Measurements from ENCODE around the gene CIDEC. TPM values are rescaled to one million over a fixed set of nuclear protein-coding genes. Genes with fewer than 3 reads are reported as not detected.
"Not testable (repeated sequence)": the region's sequence is repeated elsewhere in the genome, so short reads cannot be mapped to it uniquely, and the experiment has no call there.

CIDEC gene
- total RNA-seq, 1 experiment from 2014 or later = not detected

DNA sequence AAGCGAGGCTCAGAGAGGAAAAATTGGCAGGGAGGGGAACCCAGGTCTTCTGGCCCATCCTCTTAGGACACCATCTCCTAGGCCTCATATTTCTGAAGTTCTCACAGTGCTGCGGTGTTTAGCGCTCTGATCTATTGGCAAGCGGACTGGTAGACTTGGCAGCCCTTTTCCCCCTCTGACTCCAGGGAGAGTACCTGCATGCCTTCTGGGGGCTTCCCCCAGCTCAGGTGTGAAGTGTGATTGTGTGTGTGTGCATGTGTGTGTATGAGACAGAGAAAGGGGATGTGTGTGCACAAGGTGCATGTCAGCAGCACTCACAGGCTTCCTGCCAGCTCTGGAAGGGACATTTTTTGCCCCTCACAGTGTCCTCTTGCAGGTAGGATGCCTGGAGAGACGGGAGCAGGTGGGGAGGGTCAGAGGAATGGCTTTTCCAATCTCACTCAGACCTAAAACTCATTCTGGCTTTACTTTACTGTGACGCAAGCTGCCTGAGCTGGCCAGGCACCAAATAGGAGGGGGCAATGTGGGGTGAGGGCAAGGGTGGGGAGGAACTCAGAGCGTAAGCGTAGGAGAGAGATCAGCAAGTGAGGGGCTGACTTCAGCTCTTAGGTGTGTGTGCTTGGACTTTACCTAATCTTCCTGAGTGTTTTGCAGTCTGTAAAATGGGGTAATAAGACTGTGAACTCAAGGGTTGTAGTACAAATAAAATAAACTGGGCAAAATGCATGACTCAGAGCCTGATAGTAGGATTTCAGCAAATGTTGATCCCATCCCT is 18.6 kb upstream of the CIDEC start:
- Histone ChIP-seq H3K9me3 (ENCODE audit: control insufficient read depth, insufficient read depth, low read depth, low read length) (no peaks in the 10 kb centered on the region), H3K4me1 (ENCODE audit: control insufficient read depth, insufficient read depth, low read length) (peaks cover 7% of the 10 kb centered on the region), H3K4me3 (ENCODE audit: low read depth in 2 of 2, low read length in 2 of 2) (no peak overlapping the region), H3K27ac (ENCODE audit: low read length) (no peak overlapping the region), H3K27me3 (ENCODE audit: control insufficient read depth, insufficient read depth, low read length) (no peaks in the 10 kb centered on the region), H3K36me3 (ENCODE audit: control insufficient read depth, insufficient read depth, low read length) (no peaks in the 10 kb centered on the region)
- no peak for DNase-seq (ENCODE audit: low read depth, low spot score)
- no peak for ATAC-seq
- intact Hi-C loops (cut with micrococcal nuclease; ENCODE audit: unreplicated experiment) (no loop called here), in situ Hi-C loops (cut with HindIII; ENCODE audit: low pct_unique_long_range_greater_than_20kb, low sequenced_read_pairs) (no loop called here)
- TF ChIP-seq TCF7L2 (IDR thresholded peaks at IDR 0.05; ENCODE audit: low read depth, low read length) (no peak), SIN3A (IDR thresholded peaks at IDR 0.05; ENCODE audit: borderline replicate concordance, insufficient read depth, low read depth, low read length) (no peak), POLR2AphosphoS5 (IDR thresholded peaks at IDR 0.05; ENCODE audit: low read depth, low read length) (no peak)
- TF ChIP-seq, protein P1, sequence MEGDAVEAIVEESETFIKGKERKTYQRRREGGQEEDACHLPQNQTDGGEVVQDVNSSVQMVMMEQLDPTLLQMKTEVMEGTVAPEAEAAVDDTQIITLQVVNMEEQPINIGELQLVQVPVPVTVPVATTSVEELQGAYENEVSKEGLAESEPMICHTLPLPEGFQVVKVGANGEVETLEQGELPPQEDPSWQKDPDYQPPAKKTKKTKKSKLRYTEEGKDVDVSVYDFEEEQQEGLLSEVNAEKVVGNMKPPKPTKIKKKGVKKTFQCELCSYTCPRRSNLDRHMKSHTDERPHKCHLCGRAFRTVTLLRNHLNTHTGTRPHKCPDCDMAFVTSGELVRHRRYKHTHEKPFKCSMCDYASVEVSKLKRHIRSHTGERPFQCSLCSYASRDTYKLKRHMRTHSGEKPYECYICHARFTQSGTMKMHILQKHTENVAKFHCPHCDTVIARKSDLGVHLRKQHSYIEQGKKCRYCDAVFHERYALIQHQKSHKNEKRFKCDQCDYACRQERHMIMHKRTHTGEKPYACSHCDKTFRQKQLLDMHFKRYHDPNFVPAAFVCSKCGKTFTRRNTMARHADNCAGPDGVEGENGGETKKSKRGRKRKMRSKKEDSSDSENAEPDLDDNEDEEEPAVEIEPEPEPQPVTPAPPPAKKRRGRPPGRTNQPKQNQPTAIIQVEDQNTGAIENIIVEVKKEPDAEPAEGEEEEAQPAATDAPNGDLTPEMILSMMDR (IDR thresholded peaks at IDR 0.05) = no peak
- TF ChIP-seq, protein P2, sequence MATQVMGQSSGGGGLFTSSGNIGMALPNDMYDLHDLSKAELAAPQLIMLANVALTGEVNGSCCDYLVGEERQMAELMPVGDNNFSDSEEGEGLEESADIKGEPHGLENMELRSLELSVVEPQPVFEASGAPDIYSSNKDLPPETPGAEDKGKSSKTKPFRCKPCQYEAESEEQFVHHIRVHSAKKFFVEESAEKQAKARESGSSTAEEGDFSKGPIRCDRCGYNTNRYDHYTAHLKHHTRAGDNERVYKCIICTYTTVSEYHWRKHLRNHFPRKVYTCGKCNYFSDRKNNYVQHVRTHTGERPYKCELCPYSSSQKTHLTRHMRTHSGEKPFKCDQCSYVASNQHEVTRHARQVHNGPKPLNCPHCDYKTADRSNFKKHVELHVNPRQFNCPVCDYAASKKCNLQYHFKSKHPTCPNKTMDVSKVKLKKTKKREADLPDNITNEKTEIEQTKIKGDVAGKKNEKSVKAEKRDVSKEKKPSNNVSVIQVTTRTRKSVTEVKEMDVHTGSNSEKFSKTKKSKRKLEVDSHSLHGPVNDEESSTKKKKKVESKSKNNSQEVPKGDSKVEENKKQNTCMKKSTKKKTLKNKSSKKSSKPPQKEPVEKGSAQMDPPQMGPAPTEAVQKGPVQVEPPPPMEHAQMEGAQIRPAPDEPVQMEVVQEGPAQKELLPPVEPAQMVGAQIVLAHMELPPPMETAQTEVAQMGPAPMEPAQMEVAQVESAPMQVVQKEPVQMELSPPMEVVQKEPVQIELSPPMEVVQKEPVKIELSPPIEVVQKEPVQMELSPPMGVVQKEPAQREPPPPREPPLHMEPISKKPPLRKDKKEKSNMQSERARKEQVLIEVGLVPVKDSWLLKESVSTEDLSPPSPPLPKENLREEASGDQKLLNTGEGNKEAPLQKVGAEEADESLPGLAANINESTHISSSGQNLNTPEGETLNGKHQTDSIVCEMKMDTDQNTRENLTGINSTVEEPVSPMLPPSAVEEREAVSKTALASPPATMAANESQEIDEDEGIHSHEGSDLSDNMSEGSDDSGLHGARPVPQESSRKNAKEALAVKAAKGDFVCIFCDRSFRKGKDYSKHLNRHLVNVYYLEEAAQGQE (IDR thresholded peaks at IDR 0.05; ENCODE audit: insufficient read depth in 1 of 2, low read depth in 2 of 2, low read length in 1 of 2) = no peak
- BruUV-seq (replicated peaks) = no TSS peak
- ChIA-PET POLR2A (no interaction called here), CTCF (interaction anchor here (0.5 kb wide), 1 partner anchor 175 kb away, joined by 4 read pairs; no protein-coding TSS in a partner anchor)

DNA sequence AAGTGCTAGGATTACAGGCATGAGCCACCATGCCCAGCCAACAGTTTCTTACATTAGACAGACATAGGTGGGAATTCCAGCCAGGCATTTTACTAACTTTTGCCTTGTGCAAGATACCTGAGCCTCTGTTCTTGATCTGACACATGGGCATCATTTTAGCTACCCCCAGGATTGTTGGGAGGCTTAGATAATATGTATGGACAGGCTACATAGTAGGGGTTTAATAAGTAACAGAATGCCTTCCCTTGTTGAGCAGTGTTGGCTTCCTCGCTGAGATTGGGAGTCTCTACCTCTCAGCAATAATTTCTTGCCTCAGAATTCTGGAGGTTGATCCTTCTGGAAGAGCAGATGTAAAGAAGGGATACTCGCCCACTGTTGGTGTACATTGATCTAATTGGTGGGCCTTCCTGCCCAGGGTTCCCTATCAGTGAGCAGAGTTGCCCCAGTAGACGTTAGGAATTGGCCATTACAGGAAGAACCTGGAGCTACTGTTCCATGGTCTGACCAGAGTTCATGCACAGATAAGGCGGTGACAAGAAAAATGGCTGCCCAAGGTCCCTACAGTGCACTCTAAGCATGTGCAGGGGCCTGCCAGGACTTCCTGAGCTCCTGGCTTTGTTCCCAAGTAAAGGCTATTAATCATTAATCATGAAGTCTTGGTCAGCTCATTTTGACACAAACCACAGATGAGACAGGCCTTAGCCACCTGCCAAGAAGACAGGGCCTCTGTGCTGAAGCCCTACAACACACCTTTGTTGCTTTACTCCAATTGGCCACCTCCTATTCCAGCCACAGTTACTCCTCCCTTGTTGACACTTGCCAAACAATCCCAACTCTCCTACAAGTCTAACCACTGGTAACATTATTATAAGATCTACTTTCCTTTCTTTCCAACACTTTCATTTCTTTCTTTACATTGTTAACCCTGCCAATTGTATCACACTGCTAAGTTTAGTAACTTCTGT is 17.6 kb upstream of the CIDEC start:
- H3K9me3 ChIP-seq (ENCODE audit: control insufficient read depth, insufficient read depth, low read depth, low read length) = no peaks in the 10 kb centered on the region
- CTCF ChIA-PET = interaction anchor here (0.5 to 0.6 kb wide), 2 partner anchors 35 to 174 kb away, joined by 4 to 7 read pairs; no protein-coding TSS in a partner anchor
- H3K36me3 ChIP-seq (ENCODE audit: control insufficient read depth, insufficient read depth, low read length) = peaks cover 3% of the 10 kb centered on the region; the same call in 1 of the 2 replicates
- no TSS peak for BruUV-seq (replicated peaks)
- in situ Hi-C loops (cut with HindIII; ENCODE audit: low pct_unique_long_range_greater_than_20kb, low sequenced_read_pairs) = no loop called here
- H3K27ac ChIP-seq (ENCODE audit: low read length) = no peak overlapping the region
- TF ChIP-seq TCF7L2 (IDR thresholded peaks at IDR 0.05; ENCODE audit: low read depth, low read length) = no peak
- TF ChIP-seq, protein P1 (IDR thresholded peaks at IDR 0.05) = no peak
- TF ChIP-seq, protein P2 (IDR thresholded peaks at IDR 0.05; ENCODE audit: insufficient read depth in 1 of 2, low read depth in 2 of 2, low read length in 1 of 2) = no peak
- no peak for TF ChIP-seq POLR2AphosphoS5 (IDR thresholded peaks at IDR 0.05; ENCODE audit: low read depth, low read length)
- no peak for TF ChIP-seq SIN3A (IDR thresholded peaks at IDR 0.05; ENCODE audit: borderline replicate concordance, insufficient read depth, low read depth, low read length)
- H3K4me3 ChIP-seq (ENCODE audit: low read depth in 2 of 2, low read length in 2 of 2) = no peak overlapping the region
- intact Hi-C loops (cut with micrococcal nuclease; ENCODE audit: unreplicated experiment) = no loop called here
- DNase-seq (ENCODE audit: low read depth, low spot score) (no peak), ATAC-seq (no peak)
- H3K4me1 ChIP-seq (ENCODE audit: control insufficient read depth, insufficient read depth, low read length) = peaks cover 6% of the 10 kb centered on the region
- H3K27me3 ChIP-seq (ENCODE audit: control insufficient read depth, insufficient read depth, low read length) = no peaks in the 10 kb centered on the region
- POLR2A ChIA-PET = no interaction called here

DNA sequence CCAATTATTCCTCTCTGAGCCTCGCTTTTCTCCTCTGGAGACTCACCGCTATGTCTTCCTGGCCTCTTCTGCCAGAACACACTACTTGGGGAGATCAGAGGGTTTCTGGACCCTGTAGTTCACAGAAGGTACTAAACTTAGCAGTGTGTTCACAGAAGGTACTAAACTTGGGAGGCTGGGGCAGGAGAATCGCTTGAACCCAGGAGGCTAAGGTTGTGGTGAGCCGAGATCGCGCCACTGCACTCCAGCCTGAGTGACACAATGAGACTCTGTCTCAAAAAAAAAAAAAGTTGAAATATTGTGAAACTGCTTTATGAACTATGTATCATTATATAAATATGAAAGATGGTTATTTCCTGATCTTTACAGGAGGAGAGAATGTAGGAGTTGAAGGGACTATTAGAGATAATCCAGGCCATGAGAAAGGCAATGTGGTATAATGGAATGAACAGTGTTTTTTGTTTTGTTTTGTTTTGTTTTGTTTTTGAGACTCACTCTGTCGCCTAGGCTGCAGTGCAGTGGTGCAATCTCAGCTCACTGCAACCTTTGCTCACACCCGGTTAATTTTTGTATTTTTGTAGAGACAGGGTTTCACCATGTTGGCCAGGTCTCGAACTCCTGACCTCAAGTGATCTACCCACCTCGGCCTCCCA is 16.8 kb upstream of the CIDEC start:
- POLR2A ChIA-PET; intact Hi-C loops (cut with micrococcal nuclease; ENCODE audit: unreplicated experiment); H3K27me3 ChIP-seq (ENCODE audit: control insufficient read depth, insufficient read depth, low read length); H3K4me1 ChIP-seq (ENCODE audit: control insufficient read depth, insufficient read depth, low read length); in situ Hi-C loops (cut with HindIII; ENCODE audit: low pct_unique_long_range_greater_than_20kb, low sequenced_read_pairs); BruUV-seq (replicated peaks); H3K36me3 ChIP-seq (ENCODE audit: control insufficient read depth, insufficient read depth, low read length); H3K4me3 ChIP-seq (ENCODE audit: low read depth in 2 of 2, low read length in 2 of 2); ATAC-seq; CTCF ChIA-PET; DNase-seq (ENCODE audit: low read depth, low spot score); H3K9me3 ChIP-seq (ENCODE audit: control insufficient read depth, insufficient read depth, low read depth, low read length); H3K27ac ChIP-seq (ENCODE audit: low read length): not testable (repeated sequence)
